Mammary epithelial cell (primary cell): ENCODE measurements around the gene CSH1.

Experiments
- CTCF ChIP-seq, 2 donors: IDR thresholded peaks in 1 of 2; conservative IDR thresholded peaks in 1 of 2; 2 replicates each; pipeline ENCODE4 v1.5.1; 2011 to 2012; ENCODE audit warnings: inconsistent platforms in 2 of 2, low read length in 2 of 2, mild to moderate bottlenecking in 2 of 2, control low read depth in 1 of 2, low read depth in 1 of 2; ENCODE audit not compliant: insufficient read depth in 1 of 2; ENCODE audit errors: extremely low read depth in 1 of 2
- EZH2 ChIP-seq: IDR thresholded peaks from 2 replicates; pipeline ENCODE4 v1.6.1; 2012; ENCODE audit warnings: low read length, inconsistent platforms, borderline replicate concordance

- TF ChIP-seq CTCF (conservative IDR thresholded peaks at IDR 0.05 in 1 of 2, IDR thresholded peaks at IDR 0.05 in 1 of 2; ENCODE audit: extremely low read depth in 1 of 2, insufficient read depth in 1 of 2, low read depth in 1 of 2, low read length in 2 of 2) (no peak), EZH2 (no peak)
Measured at GRCh38 chr17:63934183-63935112, 38.1 kb upstream of the CSH1 start.
